Measurements from ENCODE around the gene PTGER2. TPM values are rescaled to one million over a fixed set of nuclear protein-coding genes. Genes with fewer than 3 reads are reported as not detected.
A peak's percentile ranks its signal among the peaks of the same experiment; 100 is the strongest.

The PTGER2 gene, protein sequence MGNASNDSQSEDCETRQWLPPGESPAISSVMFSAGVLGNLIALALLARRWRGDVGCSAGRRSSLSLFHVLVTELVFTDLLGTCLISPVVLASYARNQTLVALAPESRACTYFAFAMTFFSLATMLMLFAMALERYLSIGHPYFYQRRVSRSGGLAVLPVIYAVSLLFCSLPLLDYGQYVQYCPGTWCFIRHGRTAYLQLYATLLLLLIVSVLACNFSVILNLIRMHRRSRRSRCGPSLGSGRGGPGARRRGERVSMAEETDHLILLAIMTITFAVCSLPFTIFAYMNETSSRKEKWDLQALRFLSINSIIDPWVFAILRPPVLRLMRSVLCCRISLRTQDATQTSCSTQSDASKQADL
- 34.6 TPM for total RNA-seq (2013)
- polyA plus RNA-seq (10 to 100 TPM; 51.5 to 90.4 (median 72.8) TPM), polyA minus RNA-seq (41.0 and 73.9 TPM in 2 replicates), total RNA-seq (112 to 266 (median 198) reads per million in 11 experiments)

DNA sequence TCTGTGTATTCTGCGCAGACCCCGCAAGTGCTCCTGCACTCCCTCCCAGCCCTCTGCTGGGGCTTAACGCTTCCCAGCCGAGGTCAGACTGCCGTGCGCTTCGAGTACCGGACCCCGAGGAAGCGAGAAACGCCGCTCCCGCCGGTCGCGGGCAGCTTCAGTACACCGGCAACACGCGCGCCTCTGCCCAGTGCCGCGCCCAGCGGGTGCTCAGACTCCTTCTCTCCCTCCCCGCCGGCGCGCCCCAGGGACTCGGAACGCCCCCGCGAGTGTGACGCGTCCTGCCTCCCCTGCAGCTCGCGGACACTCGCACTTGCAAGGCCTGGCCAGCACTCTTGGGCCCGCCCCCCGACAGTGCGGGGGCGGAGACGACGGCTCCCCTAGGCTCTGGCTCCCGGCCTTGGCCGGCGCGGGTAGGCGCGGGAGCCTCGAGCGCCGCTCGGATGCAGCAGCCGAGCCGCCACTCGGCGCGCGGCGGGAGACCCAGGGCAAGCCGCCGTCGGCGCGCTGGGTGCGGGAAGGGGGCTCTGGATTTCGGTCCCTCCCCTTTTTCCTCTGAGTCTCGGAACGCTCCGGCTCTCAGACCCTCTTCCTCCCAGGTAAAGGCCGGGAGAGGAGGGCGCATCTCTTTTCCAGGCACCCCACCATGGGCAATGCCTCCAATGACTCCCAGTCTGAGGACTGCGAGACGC is at the start of gene PTGER2:
Gene PTGER2, plus strand, starts transcription at position 410 of the 692 bp plus-strand sequence. Its CDS starts 237 bp downstream, at position 647.
- H3K36me3 ChIP-seq (replicated peaks in 1 of 2; ENCODE audit: control insufficient read depth in 1 of 2, insufficient read depth in 2 of 2, low read length in 2 of 2): no peaks in the 10 kb centered on the region
- H3K4me2 ChIP-seq (replicated peaks; ENCODE audit: extremely low read depth, low read length, poor library complexity, severe bottlenecking): peak within 1 kb of the TSS; percentile 75
- H3K79me2 ChIP-seq (ENCODE audit: insufficient read depth, low read length): peaks cover 88% of the 10 kb centered on the region
- Mint-ChIP-seq H3K36me3 (peaks cover 20 to 38% of the 10 kb centered on the region in 2 donors), H3K27ac (peak within 1 kb of the TSS; percentile 99 to 100 (median 99)), H3K4me3 (peak within 1 kb of the TSS; percentile 99 to 100), H3K27me3 (ENCODE audit: low read depth in 3 of 3) (peaks cover 0 to 5% (median 2%) of the 10 kb centered on the region in 3 donors), H3K9me3 (peaks cover 0 to 4% (median 0%) of the 10 kb centered on the region in 7 donors), H3K4me1 (peaks cover 79% of the 10 kb centered on the region)
- no peaks in the 10 kb centered on the region for H4K20me1 ChIP-seq (ENCODE audit: insufficient read depth, low read length)
- TF ChIP-seq, protein P1, sequence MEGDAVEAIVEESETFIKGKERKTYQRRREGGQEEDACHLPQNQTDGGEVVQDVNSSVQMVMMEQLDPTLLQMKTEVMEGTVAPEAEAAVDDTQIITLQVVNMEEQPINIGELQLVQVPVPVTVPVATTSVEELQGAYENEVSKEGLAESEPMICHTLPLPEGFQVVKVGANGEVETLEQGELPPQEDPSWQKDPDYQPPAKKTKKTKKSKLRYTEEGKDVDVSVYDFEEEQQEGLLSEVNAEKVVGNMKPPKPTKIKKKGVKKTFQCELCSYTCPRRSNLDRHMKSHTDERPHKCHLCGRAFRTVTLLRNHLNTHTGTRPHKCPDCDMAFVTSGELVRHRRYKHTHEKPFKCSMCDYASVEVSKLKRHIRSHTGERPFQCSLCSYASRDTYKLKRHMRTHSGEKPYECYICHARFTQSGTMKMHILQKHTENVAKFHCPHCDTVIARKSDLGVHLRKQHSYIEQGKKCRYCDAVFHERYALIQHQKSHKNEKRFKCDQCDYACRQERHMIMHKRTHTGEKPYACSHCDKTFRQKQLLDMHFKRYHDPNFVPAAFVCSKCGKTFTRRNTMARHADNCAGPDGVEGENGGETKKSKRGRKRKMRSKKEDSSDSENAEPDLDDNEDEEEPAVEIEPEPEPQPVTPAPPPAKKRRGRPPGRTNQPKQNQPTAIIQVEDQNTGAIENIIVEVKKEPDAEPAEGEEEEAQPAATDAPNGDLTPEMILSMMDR (IDR thresholded peaks at IDR 0.05): no peak
- peaks cover 79 to 83% of the 10 kb centered on the region in 2 donors for H3K4me1 ChIP-seq (ENCODE audit: control insufficient read depth in 1 of 2, insufficient read depth in 2 of 2, low read length in 2 of 2)
- H2AFZ ChIP-seq (ENCODE audit: insufficient read depth, low read depth, low read length, poor library complexity, severe bottlenecking): peak within 1 kb of the TSS; percentile 62
- no peaks in the 10 kb centered on the region for H3K27me3 ChIP-seq (ENCODE audit: control insufficient read depth in 2 of 2, insufficient read depth in 2 of 2, low read length in 2 of 2)
- H3K9ac ChIP-seq (ENCODE audit: insufficient read depth, low read length, poor library complexity, severe bottlenecking): peak within 1 kb of the TSS; percentile 98
- peak within 1 kb of the TSS; percentile 87 to 97 for H3K27ac ChIP-seq (ENCODE audit: low read depth in 1 of 2, low read length in 2 of 2)
- H3K9me3 ChIP-seq (replicated peaks in 1 of 2; ENCODE audit: control insufficient read depth in 1 of 2, insufficient read depth in 1 of 2, low read length in 2 of 2): no peaks in the 10 kb centered on the region
- peak; percentile 90 to 96 (median 95) for DNase-seq
- intact Hi-C loops (cut with micrococcal nuclease): loop anchor here in 1 of 2 donors (2.0 to 10.0 kb wide), 5 partner anchors 13 to 381 kb away; partner anchors contain the start of genes ERO1A, GPR137C and TXNDC16
- WGBS (ENCODE audit: insufficient coverage): under 1% methylated on average over 73 of the region's 73 CpGs
- H3K4me3 ChIP-seq (replicated peaks in 1 of 3; ENCODE audit: low read depth in 2 of 3, low read length in 3 of 3): peak within 1 kb of the TSS; percentile 62 to 85 (median 85)

DNA sequence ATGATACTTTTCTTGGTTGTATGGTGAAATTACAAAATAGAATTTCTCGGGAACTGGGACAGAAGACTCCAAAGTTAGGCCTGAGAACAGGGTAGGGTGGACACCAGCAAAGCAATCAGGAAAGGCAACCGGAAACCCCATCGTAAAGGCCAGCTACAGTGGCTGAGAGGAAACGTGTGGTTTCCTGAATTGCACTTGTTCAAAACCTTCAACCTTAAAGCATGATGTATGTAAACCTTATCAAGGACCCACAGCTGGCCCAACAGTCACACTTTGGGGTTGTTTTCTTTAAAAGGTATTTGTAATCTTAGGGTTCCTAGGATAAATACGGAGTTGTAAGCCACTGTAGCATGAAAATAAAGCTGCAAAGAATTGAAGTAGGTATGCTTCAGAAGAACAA is 48.9 kb upstream of the PTGER2 start:
- 0% methylated on average over 4 of the region's 5 CpGs for WGBS (ENCODE audit: insufficient coverage)
- H3K27ac Mint-ChIP-seq: peak overlapping the region in 1 of 7 donors; percentile 1
- Histone ChIP-seq H2AFZ (ENCODE audit: insufficient read depth, low read depth, low read length, poor library complexity, severe bottlenecking) (no peak overlapping the region), H3K79me2 (ENCODE audit: insufficient read depth, low read length) (no peaks in the 10 kb centered on the region), H4K20me1 (ENCODE audit: insufficient read depth, low read length) (no peaks in the 10 kb centered on the region), H3K4me1 (ENCODE audit: control insufficient read depth in 1 of 2, insufficient read depth in 2 of 2, low read length in 2 of 2) (peaks cover 25 to 26% of the 10 kb centered on the region in 2 donors), H3K27me3 (ENCODE audit: control insufficient read depth in 2 of 2, insufficient read depth in 2 of 2, low read length in 2 of 2) (peaks cover 71 to 86% of the 10 kb centered on the region in 2 donors), H3K36me3 (replicated peaks in 1 of 2; ENCODE audit: control insufficient read depth in 1 of 2, insufficient read depth in 2 of 2, low read length in 2 of 2) (no peaks in the 10 kb centered on the region), H3K4me3 (replicated peaks in 1 of 3; ENCODE audit: low read depth in 2 of 3, low read length in 3 of 3) (peak overlapping the region in 1 of 3 experiments; percentile 27), H3K9ac (ENCODE audit: insufficient read depth, low read length, poor library complexity, severe bottlenecking) (no peak overlapping the region), H3K9me3 (replicated peaks in 1 of 2; ENCODE audit: control insufficient read depth in 1 of 2, insufficient read depth in 1 of 2, low read length in 2 of 2) (peaks cover 0 to 25% of the 10 kb centered on the region in 2 donors), H3K4me2 (replicated peaks; ENCODE audit: extremely low read depth, low read length, poor library complexity, severe bottlenecking) (peak overlapping the region; percentile 11), H3K27ac (ENCODE audit: low read depth in 1 of 2, low read length in 2 of 2) (no peak overlapping the region)
- H3K4me3 Mint-ChIP-seq: peak overlapping the region in 1 of 2 donors; percentile 90
- peak in 1 of 3 donors; percentile 14 for DNase-seq
- TF ChIP-seq, protein P1 (IDR thresholded peaks at IDR 0.05): no peak
- H3K36me3 Mint-ChIP-seq: peaks cover 3 to 7% of the 10 kb centered on the region in 2 donors
- H3K27me3 Mint-ChIP-seq (ENCODE audit: low read depth in 3 of 3): peaks cover 71 to 77% (median 76%) of the 10 kb centered on the region in 3 donors
- peaks cover 32% of the 10 kb centered on the region for H3K4me1 Mint-ChIP-seq
- intact Hi-C loops (cut with micrococcal nuclease): no loop called here
- peaks cover 0 to 13% (median 6%) of the 10 kb centered on the region in 7 donors for H3K9me3 Mint-ChIP-seq
